ENCODE measurements around the gene MIER2.

DNA sequence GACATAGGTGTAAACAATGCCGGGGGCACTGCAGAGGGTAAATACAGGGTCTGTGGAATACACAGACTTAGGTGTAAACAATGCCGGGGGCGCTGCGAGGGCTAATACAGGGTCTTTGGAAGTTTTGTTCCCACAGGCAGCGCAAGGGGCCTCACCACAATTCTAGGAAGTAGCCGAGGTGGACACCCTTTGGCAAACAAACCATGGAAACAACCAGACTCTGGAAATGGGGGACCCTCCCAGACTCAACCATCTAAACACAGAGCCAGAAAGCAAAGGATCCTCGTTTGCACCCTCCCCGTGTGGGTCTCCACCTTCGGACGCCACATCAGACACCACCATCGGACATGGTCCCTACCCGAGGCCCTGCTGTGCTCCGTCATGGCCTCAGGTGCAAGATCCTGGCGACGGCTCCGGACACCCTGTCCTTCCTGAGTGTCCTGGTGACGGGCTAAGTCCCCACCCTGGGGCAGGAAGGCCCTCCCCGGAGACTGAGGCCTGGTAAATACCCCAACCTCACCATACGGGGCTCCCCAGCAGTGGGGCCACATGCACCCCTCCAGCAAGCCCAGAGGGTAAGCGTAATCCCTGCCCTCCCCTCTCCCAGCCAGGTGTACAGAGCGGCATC, 36.7 kb downstream of the MIER2 start:
- TF ChIP-seq ZNF8 (CRISPR knock-in tag; IDR thresholded peaks at IDR 0.05) = no peak
- no peak for TF ChIP-seq ZFP30 (CRISPR knock-in tag; IDR thresholded peaks at IDR 0.05)
- TF ChIP-seq TOX (CRISPR knock-in tag; IDR thresholded peaks at IDR 0.05; ENCODE audit: borderline replicate concordance) = no peak
- no peak for TF ChIP-seq ARNTL (CRISPR knock-in tag; IDR thresholded peaks at IDR 0.05; ENCODE audit: borderline replicate concordance, low read depth)
- no peak for TF ChIP-seq GLIS3 (CRISPR knock-in tag; IDR thresholded peaks at IDR 0.05)
- no peak for TF ChIP-seq ZFP3 (CRISPR knock-in tag; IDR thresholded peaks at IDR 0.05)
- TF ChIP-seq, protein P1, sequence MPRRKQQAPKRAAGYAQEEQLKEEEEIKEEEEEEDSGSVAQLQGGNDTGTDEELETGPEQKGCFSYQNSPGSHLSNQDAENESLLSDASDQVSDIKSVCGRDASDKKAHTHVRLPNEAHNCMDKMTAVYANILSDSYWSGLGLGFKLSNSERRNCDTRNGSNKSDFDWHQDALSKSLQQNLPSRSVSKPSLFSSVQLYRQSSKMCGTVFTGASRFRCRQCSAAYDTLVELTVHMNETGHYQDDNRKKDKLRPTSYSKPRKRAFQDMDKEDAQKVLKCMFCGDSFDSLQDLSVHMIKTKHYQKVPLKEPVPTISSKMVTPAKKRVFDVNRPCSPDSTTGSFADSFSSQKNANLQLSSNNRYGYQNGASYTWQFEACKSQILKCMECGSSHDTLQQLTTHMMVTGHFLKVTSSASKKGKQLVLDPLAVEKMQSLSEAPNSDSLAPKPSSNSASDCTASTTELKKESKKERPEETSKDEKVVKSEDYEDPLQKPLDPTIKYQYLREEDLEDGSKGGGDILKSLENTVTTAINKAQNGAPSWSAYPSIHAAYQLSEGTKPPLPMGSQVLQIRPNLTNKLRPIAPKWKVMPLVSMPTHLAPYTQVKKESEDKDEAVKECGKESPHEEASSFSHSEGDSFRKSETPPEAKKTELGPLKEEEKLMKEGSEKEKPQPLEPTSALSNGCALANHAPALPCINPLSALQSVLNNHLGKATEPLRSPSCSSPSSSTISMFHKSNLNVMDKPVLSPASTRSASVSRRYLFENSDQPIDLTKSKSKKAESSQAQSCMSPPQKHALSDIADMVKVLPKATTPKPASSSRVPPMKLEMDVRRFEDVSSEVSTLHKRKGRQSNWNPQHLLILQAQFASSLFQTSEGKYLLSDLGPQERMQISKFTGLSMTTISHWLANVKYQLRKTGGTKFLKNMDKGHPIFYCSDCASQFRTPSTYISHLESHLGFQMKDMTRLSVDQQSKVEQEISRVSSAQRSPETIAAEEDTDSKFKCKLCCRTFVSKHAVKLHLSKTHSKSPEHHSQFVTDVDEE (CRISPR knock-in tag; IDR thresholded peaks at IDR 0.05) = no peak
- no peak for TF ChIP-seq ZC3H10 (CRISPR knock-in tag; IDR thresholded peaks at IDR 0.05)
- no peak for TF ChIP-seq POU6F1 (CRISPR knock-in tag; IDR thresholded peaks at IDR 0.05; ENCODE audit: borderline replicate concordance, low read depth)
- no peak for TF ChIP-seq ESRRG (CRISPR knock-in tag; IDR thresholded peaks at IDR 0.05)
- no peak for TF ChIP-seq ZNF565 (CRISPR knock-in tag; conservative IDR thresholded peaks at IDR 0.05; ENCODE audit: low read depth)
- TF ChIP-seq, protein P2, sequence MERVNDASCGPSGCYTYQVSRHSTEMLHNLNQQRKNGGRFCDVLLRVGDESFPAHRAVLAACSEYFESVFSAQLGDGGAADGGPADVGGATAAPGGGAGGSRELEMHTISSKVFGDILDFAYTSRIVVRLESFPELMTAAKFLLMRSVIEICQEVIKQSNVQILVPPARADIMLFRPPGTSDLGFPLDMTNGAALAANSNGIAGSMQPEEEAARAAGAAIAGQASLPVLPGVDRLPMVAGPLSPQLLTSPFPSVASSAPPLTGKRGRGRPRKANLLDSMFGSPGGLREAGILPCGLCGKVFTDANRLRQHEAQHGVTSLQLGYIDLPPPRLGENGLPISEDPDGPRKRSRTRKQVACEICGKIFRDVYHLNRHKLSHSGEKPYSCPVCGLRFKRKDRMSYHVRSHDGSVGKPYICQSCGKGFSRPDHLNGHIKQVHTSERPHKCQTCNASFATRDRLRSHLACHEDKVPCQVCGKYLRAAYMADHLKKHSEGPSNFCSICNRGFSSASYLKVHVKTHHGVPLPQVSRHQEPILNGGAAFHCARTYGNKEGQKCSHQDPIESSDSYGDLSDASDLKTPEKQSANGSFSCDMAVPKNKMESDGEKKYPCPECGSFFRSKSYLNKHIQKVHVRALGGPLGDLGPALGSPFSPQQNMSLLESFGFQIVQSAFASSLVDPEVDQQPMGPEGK (CRISPR knock-in tag; IDR thresholded peaks at IDR 0.05; ENCODE audit: borderline replicate concordance) = no peak
- no peak for TF ChIP-seq TCF4 (CRISPR knock-in tag; IDR thresholded peaks at IDR 0.05; ENCODE audit: borderline replicate concordance)
- TF ChIP-seq, protein P3, sequence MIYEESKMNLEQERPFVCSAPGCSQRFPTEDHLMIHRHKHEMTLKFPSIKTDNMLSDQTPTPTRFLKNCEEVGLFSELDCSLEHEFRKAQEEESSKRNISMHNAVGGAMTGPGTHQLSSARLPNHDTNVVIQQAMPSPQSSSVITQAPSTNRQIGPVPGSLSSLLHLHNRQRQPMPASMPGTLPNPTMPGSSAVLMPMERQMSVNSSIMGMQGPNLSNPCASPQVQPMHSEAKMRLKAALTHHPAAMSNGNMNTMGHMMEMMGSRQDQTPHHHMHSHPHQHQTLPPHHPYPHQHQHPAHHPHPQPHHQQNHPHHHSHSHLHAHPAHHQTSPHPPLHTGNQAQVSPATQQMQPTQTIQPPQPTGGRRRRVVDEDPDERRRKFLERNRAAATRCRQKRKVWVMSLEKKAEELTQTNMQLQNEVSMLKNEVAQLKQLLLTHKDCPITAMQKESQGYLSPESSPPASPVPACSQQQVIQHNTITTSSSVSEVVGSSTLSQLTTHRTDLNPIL (CRISPR knock-in tag; IDR thresholded peaks at IDR 0.05; ENCODE audit: low read depth) = no peak
